AG09319 (cell line): ENCODE data around the gene TMEM220.
"Not testable (repeated sequence)": the region's sequence is repeated elsewhere in the genome, so short reads cannot be mapped to it uniquely, and the experiment has no call there.

ENCODE experiments used
- DNase-seq: peaks from one replicate; pipeline ENCODE4 v3.0.0-alpha.2; 2010; ENCODE audit warnings: low read depth; ENCODE audit errors: extremely low read depth
- TF ChIP-seq, protein P1 (sequence below): IDR thresholded peaks from 2 replicates; pipeline ENCODE4 v1.5.1; 2011; ENCODE audit warnings: low read depth, mild to moderate bottlenecking, inconsistent platforms, low read length, moderate library complexity

TMEM220 gene

DNA sequence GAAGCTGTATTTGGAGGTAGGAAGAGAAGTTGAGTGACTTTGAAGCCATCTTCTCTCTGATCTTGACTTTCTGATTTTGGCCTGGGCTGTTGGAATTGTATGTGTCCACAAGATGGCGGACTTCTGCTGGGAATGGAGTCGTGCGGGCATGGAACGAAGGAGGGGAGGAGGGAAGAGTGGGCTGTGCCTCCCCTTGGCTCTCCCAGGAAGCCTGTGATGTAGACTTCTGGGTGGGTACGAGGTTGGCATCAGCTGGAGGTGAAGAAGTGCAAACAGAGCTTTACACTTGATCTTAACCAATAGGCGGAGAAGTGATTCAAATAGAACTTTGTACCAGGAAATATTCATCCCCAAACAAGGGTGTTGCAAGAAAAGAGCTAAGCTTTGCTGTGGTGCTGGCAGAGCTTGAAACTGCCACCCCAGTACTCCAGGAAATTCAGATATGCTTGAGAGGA lies 7.4 kb upstream of the TMEM220 start:
- DNase-seq, result peak; percentile 18
- TF ChIP-seq, protein P1, sequence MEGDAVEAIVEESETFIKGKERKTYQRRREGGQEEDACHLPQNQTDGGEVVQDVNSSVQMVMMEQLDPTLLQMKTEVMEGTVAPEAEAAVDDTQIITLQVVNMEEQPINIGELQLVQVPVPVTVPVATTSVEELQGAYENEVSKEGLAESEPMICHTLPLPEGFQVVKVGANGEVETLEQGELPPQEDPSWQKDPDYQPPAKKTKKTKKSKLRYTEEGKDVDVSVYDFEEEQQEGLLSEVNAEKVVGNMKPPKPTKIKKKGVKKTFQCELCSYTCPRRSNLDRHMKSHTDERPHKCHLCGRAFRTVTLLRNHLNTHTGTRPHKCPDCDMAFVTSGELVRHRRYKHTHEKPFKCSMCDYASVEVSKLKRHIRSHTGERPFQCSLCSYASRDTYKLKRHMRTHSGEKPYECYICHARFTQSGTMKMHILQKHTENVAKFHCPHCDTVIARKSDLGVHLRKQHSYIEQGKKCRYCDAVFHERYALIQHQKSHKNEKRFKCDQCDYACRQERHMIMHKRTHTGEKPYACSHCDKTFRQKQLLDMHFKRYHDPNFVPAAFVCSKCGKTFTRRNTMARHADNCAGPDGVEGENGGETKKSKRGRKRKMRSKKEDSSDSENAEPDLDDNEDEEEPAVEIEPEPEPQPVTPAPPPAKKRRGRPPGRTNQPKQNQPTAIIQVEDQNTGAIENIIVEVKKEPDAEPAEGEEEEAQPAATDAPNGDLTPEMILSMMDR, result peak; percentile 89

DNA sequence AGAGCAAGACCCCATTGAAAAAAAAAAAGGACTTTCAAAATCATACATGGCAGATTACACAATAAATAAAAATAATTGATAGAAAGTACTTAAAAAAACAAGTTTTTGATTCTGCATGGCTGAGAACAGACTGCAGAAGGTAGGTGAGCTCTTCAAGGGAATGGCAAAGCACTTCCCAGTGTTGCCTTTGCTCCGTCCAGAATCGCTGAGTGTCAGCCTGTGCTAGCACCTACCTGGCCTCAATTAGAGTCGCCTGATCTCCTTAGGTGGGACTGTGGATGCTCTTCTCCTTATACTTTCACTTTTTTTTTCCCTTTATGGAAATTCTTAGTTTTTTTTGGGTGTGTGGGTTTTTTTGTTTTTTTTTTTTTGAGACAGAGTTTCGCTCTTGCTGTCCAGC lies 6.0 kb upstream of the TMEM220 start:
- TF ChIP-seq, protein P1, result no peak
- no peak for DNase-seq

DNA sequence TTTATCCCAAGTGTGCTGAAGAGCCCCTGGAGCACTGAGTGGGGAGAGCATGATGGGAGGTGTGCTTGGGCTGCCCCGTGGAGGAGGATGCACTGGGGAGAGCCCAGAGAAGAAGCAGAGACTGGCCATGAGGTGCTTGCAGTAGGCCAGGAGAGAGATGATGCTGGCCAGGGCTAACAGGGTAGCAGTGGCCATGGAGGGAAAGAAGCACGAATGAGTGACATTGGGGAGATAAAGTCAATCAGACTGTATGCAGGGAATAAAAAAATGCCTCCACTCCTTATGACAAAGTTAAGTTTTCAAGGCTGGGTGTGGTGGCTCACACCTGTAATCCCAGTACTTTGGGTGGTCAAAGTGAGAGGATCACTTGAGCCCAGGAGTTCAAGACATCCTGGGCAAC lies 5.4 kb upstream of the TMEM220 start:
- DNase-seq, result no peak
- TF ChIP-seq, protein P1, result no peak

DNA sequence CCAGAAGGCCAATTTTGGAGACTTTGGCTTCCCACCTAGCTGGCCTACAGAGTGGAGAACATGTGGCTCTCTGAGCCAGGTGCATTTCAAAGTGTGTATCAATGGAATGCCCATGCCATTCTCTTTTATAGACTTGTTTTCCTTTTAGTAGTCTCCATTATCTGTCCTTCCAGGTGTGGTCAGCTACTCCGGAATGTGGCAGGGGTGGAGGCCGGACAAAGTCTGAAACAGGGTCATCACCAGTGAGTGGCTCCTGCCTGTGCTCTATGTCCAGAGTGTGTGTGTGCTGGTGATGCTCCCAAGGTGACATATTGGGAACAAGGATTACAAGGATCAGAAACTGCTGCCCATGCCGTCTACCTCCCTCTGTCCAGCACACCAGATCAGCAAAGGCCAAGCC lies 3.8 kb upstream of the TMEM220 start:
- TF ChIP-seq, protein P1, result no peak
- DNase-seq, result no peak

DNA sequence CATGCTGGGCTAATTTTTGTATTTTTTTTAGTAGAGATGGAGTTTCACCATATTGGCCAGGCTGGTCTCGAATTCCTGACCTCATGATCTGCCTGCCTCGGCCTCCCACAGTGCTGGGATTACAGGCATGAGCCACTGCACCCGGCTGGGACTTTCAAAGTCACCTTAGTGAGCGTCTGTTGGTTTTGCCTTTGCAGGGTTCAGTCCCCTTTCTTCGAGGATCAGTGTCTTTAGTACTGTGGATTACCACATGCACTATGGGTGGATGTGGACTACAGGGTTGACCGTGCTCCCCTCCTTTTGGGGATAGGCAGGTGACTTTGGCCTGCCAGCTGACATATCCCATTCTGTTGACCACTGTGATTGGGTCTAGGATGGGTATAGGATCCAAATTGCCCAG lies 2.3 kb upstream of the TMEM220 start:
- DNase-seq, result not testable (repeated sequence)

DNA sequence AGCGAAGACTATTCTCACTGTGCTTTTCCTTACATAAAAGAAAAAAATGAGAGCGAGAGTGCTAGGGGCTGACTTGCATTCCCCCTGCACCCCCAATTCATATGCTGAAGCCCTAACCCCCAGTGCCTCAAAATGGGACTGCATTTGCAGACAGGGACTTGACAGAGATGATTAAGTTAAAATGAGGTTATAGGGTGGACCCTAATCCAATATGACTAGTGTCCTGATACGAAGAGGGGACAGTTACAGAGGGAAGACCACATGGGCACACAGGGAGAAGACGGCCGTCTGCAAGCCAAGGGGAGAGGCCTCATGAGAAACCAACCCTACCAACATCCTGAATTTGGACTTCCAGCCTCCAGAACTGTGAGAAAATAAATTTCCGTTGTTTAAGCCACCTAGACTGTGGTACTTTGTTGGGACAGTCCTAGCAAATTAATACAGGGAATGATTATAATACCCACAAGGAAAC lies 1.6 kb upstream of the TMEM220 start:
- no peak for DNase-seq
- TF ChIP-seq, protein P1, result no peak

DNA sequence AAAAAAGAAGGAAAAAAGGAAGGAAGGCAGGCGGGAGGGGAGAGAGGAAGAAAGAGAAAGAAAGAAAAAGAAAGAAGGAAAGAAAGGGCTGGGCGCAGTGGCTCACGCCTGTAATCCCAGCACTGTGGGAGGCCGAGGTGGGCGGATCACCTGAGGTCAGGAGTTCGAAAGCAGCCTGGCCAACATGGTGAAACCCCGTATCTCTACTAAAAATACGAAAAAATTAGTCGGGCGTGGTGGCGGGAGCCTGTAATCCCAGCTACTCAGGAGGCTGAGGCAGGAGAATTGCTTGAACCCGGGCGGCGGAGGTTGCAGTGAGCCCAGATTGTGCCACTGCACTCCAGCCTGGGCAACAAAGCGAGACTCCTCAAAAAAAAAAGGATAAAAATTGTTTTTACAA lies 424 bp upstream of the TMEM220 start:
- DNase-seq, result not testable (repeated sequence)

DNA sequence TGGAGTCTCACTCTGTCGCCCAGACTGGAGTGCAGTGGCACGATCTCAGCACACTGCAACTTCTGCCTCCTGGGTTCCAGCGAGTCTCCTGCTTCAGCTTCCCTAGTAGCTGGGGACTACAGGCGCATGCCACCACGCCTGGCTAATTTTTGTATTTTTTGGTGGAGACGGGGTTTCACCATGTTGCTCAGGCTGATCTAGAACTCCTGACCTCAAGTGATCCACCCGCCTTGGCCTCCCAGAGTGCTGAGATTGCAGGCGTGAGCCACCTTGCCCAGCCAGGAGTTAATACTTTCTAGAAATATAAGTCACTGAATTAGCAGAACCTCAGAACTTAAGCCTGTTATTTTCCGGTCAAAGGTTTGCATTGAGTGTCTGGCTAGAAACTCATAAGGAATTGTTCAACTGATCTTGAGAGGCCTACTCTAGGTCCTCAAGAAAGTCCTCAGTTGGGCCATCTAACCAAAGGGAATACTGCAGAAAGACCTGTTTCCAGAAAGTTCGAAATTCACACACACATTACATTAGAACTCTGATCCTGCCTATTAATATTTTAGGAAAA lies 1.4 kb downstream of the TMEM220 start:
- TF ChIP-seq, protein P1, result no peak
- no peak for DNase-seq
